Astrocyte of the cerebellum (primary cell): ENCODE results near the gene THAP3.

Experiments used
- DNase-seq: peaks from one replicate; pipeline ENCODE4 v3.0.0-alpha.2; 2011; ENCODE audit warnings: low read depth
- H3K4me3 ChIP-seq: 2 replicates; pipeline ENCODE4 v1.5.1; 2011; ENCODE audit warnings: mild to moderate bottlenecking, low read depth, low read length, moderate library complexity
- CTCF ChIP-seq: IDR thresholded peaks from 2 replicates; pipeline ENCODE4 v1.5.1; 2012; ENCODE audit warnings: low read length, low read depth, moderate library complexity, mild to moderate bottlenecking; ENCODE audit errors: missing control alignments
- in situ Hi-C: cut with HindIII; loops from 2 replicates; pipeline ENCODE4 v1.10.0; 2017; ENCODE audit warnings: low sequenced_read_pairs

Gene THAP3

GRCh38 chr1:6674771-6675170 is 50.1 kb downstream of the THAP3 start:
- no peak for TF ChIP-seq CTCF
- in situ Hi-C loops = no loop called here
- no peak for DNase-seq
- H3K4me3 ChIP-seq = no peak overlapping the region

GRCh38 chr1:6675941-6676340 is 51.3 kb downstream of the THAP3 start:
- TF ChIP-seq CTCF = no peak
- no peak overlapping the region for H3K4me3 ChIP-seq
- no peak for DNase-seq
- in situ Hi-C loops = no loop called here
